ENCODE data around the gene ELAPOR2.
"Not testable (repeated sequence)": the region's sequence is repeated elsewhere in the genome, so short reads cannot be mapped to it uniquely, and the experiment has no call there.

ELAPOR2 gene, protein sequence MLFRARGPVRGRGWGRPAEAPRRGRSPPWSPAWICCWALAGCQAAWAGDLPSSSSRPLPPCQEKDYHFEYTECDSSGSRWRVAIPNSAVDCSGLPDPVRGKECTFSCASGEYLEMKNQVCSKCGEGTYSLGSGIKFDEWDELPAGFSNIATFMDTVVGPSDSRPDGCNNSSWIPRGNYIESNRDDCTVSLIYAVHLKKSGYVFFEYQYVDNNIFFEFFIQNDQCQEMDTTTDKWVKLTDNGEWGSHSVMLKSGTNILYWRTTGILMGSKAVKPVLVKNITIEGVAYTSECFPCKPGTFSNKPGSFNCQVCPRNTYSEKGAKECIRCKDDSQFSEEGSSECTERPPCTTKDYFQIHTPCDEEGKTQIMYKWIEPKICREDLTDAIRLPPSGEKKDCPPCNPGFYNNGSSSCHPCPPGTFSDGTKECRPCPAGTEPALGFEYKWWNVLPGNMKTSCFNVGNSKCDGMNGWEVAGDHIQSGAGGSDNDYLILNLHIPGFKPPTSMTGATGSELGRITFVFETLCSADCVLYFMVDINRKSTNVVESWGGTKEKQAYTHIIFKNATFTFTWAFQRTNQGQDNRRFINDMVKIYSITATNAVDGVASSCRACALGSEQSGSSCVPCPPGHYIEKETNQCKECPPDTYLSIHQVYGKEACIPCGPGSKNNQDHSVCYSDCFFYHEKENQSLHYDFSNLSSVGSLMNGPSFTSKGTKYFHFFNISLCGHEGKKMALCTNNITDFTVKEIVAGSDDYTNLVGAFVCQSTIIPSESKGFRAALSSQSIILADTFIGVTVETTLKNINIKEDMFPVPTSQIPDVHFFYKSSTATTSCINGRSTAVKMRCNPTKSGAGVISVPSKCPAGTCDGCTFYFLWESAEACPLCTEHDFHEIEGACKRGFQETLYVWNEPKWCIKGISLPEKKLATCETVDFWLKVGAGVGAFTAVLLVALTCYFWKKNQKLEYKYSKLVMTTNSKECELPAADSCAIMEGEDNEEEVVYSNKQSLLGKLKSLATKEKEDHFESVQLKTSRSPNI

GRCh38 chr7:87059525-87060287 lies at the start of gene ELAPOR2:
Gene ELAPOR2 (minus strand): TSS chr7:87059654. CDS start chr7:87059513, 141 bp downstream.
- DNase-seq (ENCODE audit: low read depth) = peak; percentile 60

GRCh38 chr7:87107949-87108776 lies 48.7 kb upstream of the ELAPOR2 start:
- no peak for DNase-seq (ENCODE audit: low read depth)

DNA sequence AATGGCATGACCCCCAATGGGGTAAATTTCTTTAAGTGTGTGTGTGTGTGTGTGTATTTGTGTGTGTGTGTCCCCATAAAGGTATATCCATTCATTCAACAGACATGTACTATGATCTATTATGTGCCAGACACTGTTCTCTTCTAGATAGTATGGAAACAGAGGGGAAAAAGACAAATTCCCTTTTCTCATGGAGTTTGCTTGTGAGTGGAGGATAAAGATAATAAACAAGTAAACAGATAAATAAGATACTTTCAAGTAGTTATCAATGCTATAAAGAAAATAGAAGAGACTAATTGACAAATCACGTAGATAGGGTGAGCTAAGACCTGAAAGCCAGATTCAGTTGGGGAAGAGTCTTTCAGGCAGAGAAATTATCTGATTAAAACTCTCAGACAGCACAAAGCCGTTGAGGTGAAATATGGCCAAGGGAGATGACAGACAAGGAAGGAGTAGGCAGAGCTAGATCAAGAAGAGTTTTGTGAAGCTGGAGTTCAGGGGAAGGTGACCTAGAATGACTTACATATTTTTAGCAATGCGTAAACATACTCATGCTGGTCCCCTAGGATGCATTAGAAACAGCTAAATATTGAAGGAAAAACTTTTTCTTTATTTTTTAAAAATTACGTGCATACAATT lies 47.6 kb upstream of the ELAPOR2 start:
- DNase-seq (ENCODE audit: low read depth) = no peak

DNA sequence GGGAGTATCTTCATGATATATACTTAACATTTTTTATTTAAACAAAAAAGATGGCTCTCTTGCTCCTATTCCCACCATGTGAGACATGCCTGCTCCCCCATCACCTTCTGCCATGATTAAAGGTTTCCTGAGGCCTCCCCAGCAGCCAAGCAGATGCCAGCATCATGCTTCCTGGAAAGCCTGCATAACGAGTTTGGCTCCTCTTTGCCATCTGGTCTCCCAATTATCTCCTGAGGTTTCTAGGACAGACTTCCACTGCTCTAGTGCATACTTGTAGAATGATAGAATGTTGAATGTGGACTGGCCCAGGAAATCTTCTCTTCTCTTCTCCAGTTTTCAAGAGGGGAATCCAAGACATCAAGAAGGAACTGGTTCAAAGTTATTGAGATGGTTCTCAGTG lies 45.9 kb upstream of the ELAPOR2 start:
- no peak for DNase-seq (ENCODE audit: low read depth)

DNA sequence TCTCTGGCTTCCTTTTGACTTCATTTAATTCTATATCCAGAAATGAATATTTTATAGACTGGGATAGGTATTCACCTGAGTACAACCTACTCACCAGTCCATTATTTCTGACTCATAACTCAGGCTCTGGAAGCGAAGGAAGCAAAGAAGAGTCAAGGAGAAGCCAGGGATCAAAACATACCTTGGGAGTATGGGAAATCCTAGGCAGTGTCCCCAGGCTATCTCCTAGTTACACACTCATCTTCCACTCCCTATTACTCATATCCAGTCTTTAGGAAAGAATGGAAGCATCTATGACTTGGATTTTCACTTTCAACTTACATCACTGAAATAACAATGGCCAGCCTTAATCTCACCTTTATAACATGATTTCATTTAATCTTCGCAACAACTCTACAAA lies 40.9 kb upstream of the ELAPOR2 start:
- no peak for DNase-seq (ENCODE audit: low read depth)

DNA sequence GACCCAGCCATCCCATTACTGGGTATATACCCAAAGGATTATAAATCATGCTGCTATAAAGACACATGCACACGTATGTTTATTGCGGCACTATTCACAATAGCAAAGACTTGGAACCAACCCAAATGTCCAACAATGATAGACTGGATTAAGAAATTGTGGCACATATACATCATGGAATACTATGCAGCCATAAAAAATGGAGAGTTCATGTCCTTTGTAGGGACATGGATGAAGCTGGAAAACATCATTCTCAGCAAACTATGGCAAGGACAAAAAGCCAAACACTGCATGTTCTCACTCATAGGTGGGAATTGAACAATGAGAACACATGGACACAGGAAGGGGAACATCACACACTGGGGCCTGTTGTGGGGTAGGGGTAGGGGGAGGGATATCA lies 37.9 kb upstream of the ELAPOR2 start:
- not testable (repeated sequence) for DNase-seq (ENCODE audit: low read depth)

DNA sequence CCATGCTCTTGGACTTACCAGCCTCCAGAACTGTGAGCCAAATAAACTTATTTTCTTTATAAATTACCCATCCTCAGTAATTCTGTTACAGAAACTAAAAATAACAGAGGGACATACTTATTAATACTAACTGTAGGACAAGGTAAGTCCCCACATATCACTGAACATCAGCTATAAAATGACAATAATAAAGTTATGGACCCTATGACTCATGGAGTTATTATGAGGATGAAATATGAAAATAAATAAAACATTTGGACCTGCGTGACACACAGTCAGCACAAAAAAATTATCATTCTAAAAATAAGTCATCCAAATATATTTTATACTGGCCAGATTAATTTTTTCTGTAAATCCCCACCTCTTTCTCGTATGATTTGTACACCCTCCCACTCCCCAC lies 34.9 kb upstream of the ELAPOR2 start:
- no peak for DNase-seq (ENCODE audit: low read depth)

- DNase-seq (ENCODE audit: low read depth) = no peak
Observed at GRCh38 chr7:87092568-87093091, 33.2 kb upstream of the ELAPOR2 start.

GRCh38 chr7:87091487-87092066 lies 32.1 kb upstream of the ELAPOR2 start:
- no peak for DNase-seq (ENCODE audit: low read depth)

DNA sequence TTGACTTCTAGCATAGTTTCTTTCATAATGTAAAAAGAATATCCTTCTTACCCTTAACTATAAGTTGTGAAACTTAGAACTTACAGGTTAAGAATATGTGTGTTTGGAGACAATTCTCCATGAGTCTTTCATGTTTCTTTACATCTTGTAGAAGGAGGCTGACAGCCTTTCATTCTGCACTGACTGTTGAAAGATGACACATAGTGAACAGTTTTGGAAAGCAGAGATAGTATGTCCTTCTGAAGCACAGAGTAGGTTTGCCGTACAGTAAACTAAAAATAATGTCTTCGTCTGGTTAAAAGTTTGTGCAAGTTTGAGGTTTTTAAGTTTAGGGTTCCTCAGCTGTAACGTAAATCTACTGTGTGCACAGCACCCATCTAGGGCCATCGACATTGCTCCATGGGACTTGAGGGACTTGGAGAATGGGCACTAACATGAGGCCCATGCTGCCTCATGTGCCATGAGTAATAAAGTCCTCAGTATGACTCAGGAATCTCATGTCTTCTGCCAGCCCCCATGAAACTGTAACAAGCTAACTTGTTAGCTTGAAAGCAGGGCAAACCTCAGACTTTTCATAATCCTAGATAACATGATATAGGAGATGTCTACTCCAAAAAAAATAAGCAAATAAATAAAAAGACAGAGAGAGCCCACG lies 24.5 kb upstream of the ELAPOR2 start:
- no peak for DNase-seq (ENCODE audit: low read depth)

GRCh38 chr7:87082675-87083074 lies 23.2 kb upstream of the ELAPOR2 start:
- no peak for DNase-seq (ENCODE audit: low read depth)

- no peak for DNase-seq (ENCODE audit: low read depth)
Observed at GRCh38 chr7:87075671-87076404, 16.4 kb upstream of the ELAPOR2 start.

DNA sequence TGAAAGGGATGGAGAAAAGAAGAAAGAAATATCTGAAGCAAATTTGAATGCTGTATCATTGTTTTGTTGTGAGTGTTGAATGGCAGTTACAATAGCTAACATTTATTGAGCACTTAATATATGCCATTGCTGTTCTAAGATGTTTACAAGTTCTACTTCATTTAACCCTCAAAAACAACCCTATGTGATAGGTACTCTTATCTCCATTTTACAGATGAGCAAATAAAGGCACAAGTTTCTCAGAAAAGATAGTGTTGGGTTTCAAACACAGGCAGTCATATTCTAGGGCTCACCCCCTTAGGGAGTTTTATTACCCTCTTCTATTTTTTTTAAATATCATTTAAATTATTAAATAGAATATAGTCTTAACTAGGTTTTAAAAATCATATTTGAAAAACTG lies 8.3 kb upstream of the ELAPOR2 start:
- no peak for DNase-seq (ENCODE audit: low read depth)

DNA sequence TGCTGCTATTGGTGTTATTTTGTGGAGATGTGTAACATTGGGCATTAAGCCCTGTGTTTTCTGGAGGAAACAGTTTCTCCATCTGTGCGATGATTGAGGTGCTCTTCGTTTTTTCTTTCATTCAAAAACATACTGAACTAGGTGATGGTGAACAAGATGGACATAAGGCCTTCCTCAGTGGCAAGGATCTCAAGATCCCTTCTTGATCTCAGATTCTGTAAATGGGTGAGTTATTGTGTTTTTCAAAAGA lies 759 bp upstream of the ELAPOR2 start:
- DNase-seq (ENCODE audit: low read depth) = no peak

GRCh38 chr7:87058744-87059524 lies 520 bp downstream of the ELAPOR2 start:
- no peak for DNase-seq (ENCODE audit: low read depth)

DNA sequence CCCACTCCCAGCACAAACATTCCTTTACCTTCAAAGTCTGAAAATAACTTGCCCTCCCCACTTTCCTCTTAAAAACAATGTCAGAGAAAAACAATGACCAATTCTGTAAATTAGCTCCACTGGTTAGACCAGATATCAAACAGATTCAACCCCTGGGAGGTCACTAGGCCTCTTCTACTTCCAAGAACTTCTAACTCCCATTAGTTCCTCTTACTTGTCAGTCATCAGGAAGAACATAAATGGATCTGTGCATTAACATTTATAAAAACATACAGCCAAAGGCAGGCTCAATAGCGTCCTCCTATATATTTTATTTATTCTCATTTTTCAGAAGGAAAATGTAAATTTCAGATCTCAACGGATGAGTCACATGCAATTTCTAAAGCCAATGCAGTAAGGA lies 2.2 kb downstream of the ELAPOR2 start:
- DNase-seq (ENCODE audit: low read depth) = no peak

DNA sequence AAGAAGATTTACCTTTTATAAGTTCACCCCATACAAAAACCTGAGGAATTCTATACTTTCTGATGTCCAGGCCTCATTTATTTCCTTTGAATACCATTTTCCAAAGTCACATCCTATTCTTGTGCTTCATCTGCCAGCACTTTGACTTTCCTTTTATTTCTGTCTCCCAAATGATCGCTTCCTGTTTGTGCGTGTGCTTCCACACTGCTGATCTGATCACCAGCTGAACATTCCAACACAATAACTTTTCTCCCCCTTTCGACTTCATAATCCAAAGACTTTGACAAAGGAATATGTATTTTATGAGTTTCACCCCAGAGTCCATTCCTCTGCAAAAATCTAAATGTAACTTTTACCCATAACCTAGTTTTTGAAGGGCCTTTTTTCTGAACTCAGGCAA lies 3.1 kb downstream of the ELAPOR2 start:
- DNase-seq (ENCODE audit: low read depth) = no peak

DNA sequence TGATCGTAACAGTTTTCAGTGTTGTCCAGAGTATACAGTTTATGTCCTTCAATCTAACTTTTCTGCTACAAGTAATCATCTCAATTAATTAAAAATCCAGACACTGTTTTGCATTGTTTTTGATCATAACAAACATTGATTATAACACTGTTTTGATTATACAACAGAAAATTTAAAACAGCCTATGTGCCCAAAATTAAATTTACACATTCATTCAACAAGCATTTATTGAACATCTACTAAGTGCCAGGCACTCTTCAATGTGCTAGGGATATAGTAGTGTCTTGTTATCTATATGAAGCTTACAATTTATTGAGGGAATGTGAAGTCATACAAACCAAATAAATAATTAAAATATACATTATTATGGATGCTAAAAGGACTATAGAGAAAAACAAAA lies 10.6 kb downstream of the ELAPOR2 start:
- no peak for DNase-seq (ENCODE audit: low read depth)

Measured in stimulated activated CD8-positive, alpha-beta memory T cell treated with anti-CD3 and anti-CD28 coated beads, Interleukin-12 subunit alpha, Interleukin-12 subunit beta, amount 100 ng/mL, for 1 hour (primary cell).